Mucosa of gallbladder (tissue), 1 donor: ENCODE measurements around the gene ANO1. TPM values are rescaled to one million over a fixed set of nuclear protein-coding genes. Genes with fewer than 3 reads are reported as not detected.

Experiments
- DNase-seq: peaks from one replicate; pipeline ENCODE4 v3.0.0-alpha.2; 2020; ENCODE audit warnings: low spot score
- total RNA-seq: library from RNA; stranded (reverse); gene quantifications from one replicate; pipeline ENCODE4 v1.2.1, GENCODE V29; 2021
- donor health status: DM: no; HTN: no; CAD: no.

The ANO1 gene
- total RNA-seq, 1 donor from 2014 or later = 228 TPM

DNA sequence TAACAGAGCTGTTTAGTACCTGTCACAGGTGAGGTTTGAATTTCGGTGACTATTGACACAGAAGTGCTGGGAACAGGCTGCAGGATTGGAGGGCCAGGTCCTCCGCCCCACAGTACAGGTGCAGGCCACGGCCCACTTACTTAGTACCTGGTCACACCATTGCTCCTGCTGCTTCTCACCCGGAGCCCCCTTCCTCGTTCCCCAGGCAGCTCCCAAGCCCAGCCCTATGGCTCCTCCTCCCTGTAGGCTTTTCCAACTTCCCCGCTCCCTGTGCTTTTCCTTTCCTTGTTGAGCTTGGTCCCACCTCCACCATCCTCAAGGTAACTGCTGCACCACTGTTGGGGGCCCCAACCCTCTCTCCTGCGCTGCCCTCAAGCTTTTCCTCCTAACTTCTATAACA lies 27.9 kb upstream of the ANO1 start:
- no peak for DNase-seq

DNA sequence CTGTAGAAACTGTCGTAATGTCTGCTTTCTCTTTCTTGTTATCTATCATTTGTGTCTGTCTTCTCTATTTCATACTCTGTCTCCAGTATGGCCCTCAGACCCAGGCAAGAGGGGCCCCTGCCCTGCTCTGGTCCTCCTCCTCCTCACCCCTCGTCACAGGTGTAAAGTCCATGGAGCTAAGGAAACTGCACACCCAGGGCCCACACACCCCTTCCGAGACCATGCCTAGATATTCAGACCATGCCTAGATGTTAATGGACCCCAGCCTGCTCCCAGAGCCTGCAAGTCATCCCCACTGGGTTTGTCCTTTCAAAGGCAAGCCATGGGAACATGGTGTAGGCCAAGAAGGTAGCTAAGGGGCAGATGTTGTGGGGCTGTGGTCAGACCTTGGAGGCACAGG lies 24.1 kb upstream of the ANO1 start:
- DNase-seq = no peak

DNA sequence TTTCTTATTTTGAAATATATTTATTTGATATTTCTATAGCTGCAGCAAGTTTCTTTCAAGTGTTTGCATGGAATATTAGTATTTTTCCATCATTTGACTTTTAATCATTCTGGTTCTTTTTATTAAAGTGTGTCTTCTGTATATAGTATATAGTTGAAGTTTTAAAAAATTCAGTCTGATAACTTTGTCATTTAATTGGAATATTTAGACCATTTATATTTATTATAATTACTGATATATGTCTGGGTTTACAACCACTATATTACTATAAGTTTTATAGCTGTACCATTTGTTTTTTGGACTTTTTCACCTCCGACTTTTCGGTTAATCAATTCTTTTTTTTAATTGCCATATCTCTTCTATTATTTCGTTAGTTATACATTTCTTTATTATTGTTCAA lies 22.7 kb upstream of the ANO1 start:
- no peak for DNase-seq

DNA sequence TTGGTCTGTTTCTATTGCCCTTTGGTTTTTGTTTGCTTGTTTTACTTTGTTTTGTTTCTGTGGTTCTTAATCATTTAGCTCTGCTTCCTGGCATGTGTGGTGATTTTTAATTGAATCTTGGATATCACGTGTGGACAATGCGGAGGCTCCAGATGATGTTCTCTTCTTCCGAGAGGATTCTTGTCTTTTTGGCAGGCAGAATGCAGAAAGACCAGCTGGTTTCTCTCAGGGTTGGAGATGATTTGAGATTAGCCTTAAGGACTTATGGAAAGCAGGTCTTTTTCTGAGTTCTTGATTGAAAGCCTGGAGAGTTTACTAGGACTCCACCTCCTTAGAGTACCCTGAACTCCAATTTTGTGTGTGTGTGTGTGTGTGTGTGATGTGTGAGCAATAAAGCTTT lies 21.0 kb upstream of the ANO1 start:
- no peak for DNase-seq

DNA sequence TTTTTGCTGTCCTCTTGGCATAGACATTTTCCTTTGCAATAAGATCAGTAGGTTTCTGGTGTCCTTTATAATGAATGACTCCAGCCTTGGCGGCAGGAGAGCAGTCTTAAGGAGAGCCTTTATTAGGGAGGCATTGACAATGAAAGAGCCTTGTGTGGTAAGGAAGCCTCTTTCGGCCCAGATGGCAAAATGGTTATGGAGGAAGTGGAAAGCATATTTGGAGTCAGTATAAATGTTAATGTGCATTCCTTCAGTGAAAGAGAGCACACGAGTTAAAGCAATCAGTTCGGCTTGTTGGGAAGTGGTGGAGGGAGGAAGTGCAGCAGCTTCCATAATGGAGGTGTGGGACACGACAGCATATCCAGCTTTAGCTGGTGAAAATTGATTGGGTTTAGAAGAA lies 18.1 kb upstream of the ANO1 start:
- DNase-seq = no peak

DNA sequence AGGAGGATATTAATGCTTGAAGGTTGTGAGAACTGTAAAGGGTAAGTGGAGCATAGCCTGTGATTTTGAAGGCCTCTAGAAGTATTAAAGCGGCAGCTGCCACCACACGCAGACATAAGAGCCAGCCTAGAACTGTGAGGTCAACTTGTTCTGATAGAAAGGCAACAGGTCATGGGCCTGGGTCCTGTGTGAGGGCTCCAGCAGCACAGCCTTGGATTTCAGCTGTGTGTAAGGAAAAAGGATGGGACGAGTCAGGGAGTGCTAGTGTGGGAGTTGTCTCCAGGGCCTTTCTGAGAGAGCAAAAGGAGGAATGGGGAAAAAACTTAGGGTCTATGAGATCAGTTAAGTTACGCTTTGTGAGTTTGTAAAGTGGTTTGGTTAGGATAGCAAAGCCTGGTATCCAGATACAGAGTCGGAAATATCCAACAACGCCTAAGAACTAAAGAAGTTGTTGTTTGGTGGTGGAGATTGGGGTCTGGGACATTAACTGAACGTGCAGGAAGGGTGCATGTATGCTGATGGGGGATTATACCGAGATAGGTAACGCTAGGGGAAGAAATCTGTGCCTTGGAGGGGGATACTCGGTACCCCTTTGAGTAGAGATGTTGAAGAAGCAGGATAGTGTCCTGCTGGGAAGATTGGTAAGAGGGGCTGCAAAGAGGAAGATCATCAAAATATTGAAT lies 17.4 kb upstream of the ANO1 start:
- no peak for DNase-seq

DNA sequence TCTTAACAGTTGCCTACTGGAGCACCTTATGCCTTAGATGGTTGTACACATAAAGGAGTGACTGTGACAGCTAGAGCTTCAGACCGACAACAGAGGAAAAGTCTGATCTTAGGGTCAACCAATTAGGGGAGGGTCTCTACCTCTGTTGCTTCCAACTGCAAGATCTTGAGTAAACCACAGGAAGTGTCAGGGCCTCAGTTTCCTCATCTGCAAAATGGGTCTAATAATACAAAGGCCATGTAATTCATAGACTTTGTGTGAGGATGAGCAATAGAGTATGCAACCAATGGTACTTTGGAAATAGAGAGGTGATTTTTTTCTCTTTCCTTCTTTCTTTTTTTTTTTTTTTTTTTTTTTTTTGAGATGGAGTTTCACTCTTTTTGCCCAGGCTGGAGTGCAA lies 16.4 kb upstream of the ANO1 start:
- DNase-seq = no peak

DNA sequence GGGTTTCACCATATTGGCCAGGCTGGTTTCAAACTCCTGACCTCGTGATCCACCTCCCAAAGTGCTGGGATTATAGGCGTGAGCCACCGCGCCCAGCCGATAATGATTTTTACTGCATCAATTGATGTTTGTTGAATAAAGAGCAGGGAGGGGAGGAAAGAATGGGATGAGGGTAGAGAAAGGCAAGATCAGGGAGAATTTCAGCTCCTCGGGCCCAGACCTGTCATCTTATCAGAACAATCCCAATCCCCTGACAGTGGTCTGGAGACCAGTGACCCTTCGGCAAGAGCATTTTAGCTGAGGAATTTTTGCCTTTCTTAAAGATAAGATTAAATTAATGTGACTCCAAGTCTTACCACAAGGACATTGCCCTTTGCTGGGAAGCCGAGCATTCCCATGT lies 15.0 kb upstream of the ANO1 start:
- DNase-seq = no peak

DNA sequence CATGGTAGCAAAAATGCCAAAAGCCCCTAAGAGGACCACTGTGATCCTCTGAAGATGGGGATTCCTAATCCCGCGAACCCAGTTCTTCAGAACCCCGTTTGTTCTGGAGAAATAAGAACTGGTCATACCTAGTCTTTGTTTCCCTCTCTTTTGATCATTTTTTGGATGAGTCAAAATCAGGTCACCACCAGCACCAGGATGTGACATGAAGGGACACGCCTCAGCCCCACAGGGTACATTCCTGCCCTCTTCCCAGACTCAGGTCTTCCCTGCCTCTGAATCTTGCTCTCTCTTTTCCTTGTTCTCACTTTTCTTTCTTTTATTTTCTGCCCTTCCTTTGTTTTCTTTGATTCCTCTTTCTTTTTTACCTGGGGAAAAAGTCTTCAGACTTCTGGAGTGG lies 14.6 kb upstream of the ANO1 start:
- no peak for DNase-seq

DNA sequence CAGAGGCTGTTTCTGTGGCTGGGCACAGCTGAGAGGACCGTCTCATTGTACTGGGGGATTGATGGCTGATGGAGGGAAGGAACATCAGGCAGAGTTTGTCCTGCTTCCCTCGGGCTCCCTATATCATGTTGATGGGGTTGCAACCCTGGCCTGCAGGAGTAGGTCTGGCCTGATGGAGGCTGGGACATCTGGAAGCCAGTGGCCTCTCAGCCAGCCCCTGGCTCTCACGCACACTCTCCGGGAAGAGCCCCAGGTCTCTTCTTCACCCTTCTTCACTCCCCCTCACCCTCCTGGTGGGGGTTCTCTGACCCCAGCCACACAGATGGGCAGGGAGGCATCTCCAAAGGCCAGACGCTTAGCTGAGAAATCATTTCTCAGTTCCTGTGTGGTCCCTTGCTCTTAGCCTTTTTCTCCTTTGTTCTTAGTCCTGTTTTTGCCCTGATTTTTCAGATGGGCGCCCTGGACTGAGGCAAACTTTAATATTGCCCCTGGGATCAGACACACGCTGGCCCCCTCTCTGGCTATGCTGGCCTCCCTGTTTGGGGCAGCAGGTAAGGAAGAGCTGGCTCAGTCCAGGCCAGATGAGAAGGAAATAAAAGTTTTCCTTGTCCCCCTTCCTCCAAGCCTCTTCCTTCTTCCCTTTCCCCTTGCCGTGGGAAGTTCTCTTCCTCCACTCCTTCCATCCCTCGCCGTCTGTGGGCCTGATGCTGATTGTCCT lies 13.9 kb upstream of the ANO1 start:
- peak; percentile 6 for DNase-seq

DNA sequence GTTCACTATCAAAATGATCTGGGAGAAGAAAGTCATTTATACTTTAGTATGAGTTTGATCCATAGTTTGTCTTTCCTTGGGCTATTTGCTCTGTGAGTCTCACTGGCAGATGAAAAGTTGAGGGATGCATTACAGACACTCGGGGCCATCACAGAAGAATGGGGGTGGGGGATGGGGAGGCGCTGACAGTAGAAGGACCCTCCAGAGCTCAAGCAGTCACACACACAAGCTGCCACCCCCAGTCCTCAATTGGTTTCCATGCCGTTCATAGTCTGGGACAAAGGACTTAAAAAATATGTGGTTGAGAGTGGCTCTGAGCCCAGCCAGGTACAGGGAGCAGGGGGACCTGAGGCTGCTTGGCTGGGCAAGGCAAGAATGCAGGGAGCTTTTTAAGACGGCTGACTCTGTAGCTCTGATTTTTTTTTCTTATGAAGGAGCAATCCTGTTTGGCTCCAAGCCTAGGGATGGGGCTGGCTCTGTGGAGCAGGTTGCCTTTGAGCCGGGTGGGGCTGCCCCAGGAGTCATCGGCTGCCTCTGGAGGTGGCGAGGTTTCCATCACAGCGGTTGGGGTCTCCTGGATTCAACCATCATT lies 13.3 kb upstream of the ANO1 start:
- DNase-seq = peak; percentile 18

DNA sequence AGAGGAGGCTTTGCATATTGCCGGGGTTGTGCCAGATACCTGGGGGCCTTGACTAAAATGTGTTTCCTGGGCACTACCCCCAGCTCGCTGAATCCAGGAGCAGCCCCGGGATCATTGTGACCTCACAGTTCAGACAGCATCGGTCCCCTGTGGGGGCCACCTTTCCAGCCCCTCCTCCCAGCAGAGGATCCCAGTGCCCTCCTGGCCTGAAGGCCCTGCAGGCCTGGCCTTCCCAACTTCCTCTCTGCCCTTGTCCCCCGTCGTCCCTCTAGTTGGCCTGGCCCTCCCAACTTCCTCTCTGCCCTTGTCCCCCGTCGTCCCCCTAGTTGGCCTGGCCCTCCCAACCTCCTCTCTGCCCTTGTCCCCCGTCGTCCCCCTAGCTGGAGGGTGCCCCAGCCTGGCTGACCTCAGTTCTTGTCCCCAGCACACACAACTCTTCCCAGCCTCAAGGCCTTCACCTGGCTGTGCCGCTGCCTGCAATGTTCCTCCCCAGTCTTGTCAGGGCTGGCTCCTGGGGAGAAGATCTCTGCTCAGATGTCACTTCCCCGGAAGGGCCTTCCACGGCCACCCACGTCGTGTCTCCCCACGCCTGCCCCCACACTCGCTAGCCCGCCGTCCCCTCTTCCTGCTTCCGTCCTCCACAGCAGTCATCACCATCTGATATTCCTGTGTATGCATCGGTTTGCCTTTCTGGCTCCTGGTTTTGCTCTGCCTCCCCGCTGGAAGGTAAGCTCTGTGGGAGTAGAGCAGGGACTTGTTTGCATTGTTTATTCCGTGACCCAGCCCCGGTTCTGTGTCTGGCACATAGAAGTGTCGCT lies 12.6 kb upstream of the ANO1 start:
- peak; percentile 7 for DNase-seq

DNA sequence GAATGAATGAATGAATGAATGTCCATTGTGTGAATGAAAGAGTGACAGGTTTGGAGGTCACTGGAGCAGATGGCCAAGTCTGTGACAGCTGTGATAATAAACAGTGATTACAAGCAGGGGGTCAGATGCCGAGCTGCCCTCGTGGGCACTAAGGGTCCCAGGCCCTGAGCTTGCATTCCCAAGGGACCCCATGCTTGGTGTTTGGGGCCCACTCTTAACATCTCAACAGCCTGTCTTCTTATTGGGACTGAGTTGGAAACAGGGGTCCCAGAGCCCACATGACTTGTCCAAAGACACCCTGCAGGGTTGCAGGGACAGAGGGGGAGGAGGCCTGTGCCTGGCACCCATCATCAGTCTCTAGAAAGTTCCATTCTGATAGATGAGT lies 12.0 kb upstream of the ANO1 start:
- DNase-seq = peak; percentile 7

DNA sequence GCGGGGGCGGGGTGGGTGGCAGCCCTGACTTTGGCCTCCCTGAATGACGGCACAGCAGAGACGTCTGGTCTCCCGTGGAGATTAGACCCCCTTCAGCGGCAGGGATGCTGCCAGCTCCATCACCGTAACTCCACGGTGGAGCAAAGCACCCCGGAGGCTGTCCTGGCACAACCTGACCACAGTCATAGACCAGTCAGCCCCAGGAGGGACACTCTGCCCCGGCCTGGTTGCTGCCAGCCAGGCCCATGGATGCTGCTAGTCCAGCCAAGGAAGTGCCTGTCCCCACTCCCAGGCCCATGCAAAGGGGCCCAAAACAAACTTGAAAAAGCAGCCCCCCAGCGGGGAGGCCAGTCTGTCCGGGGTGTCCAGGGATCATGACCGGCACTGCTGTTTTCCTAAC lies 11.5 kb upstream of the ANO1 start:
- no peak for DNase-seq

DNA sequence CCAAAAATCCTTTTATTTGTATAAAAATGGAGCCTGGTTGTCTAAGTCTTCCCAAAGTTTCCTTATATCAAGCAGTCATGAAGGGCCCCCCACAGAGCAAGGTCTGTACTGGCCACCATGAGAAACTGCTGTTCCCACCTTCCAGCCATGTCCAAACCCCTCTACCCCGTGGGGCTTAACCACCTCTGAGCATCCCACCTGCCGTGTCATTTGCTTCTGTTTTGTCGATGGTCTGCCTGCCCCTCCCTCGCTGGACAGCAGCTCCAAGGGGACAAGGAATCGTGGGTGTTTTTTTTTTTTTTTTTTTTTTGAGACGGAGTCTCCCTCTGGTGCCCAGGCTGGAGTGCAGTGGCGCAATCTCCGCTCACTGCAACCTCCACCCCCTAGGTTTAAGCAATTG lies 11.1 kb upstream of the ANO1 start:
- no peak for DNase-seq

DNA sequence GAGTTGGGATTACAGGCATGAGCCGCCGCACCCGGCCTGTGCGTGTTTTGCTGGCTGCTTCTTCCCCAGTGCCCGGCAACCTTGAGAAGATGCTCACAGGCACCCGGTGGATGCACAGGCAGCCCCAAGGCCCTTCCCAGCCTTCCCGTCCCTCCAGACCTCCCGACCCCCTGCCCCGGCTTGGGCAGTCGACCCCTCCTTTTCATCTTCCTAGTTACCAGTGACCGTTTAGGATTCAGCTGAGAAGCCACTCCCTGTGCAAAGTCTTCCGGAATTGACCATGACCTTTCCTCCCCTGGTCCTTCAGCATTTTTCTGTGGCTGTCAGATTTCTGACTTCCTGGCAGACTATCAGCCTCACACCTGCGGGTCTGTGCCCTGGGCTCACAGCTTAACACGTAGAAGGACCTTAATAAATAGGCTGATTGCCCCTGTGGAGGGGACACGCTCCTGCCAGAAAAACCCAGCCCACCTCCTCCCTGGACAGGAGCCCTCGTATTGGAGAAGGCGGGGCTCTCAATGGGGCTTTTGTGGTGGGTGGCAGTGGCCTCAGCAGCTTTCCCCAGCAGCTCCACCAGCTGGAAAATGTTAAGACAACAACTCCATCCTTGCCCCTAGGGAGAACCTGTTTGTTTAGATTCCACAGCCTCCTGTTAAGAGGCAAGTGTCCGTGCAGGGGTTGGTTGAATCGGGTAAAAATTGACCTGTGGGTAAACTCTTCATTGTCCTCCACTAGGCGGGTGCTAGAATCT lies 10.4 kb upstream of the ANO1 start:
- DNase-seq = no peak

DNA sequence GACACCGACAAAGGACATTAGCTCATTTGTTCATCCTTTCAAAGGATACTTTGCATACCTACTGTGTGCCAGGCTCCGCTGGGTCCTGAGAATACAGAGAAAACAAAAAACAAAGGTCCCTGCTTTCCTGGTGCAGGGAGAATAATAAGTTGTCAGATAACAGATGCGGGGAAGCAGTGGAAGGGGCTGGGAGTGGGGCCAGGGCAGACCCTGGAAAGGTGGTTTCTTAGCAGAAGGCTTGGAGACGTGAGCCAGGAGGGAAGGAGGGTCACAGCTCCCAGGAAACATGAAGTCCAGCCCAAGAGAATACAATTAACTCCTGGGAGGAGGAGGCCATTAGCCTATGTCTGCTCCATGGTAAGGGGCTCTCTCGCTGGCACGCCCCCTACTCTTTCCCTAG lies 9.8 kb upstream of the ANO1 start:
- no peak for DNase-seq

DNA sequence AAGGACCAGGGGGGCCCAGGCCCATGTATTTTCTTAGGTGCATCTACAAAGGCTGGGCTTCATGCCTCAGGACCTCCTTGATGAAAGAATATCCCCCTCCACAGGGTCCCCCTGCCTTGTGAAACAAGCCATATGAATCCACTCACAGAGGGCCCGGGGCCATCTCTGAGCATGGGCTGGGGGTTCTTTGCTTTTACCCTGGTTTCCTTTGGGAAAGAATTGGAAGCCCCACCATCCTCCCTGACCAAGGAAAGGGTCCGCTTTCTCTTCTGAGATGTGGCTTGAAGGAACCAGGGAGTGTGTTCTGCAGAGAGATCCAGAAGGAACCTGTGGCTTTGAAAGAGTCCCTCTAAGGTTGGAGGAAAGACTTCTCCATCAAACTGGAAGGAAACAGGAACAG lies 9.2 kb upstream of the ANO1 start:
- no peak for DNase-seq

DNA sequence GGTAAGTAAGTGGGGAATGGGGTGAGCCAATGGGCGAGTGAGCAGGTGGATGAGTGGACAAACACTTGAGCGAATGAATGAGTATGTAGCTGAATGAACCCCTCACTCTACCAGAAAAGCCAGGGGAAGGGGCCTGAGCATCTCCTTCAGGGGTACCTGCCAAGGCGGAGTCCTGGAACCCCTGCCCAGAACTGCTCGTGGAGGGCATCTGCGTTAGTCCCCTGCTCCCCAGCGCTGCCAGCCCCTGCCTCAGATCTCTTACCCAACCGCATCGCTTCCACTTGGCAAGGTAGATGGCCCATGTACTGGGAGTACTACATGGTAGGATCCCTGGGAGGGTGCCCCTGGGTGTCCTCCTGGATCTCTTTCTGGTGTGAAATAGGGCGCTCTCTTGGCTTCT lies 7.4 kb upstream of the ANO1 start:
- no peak for DNase-seq

DNA sequence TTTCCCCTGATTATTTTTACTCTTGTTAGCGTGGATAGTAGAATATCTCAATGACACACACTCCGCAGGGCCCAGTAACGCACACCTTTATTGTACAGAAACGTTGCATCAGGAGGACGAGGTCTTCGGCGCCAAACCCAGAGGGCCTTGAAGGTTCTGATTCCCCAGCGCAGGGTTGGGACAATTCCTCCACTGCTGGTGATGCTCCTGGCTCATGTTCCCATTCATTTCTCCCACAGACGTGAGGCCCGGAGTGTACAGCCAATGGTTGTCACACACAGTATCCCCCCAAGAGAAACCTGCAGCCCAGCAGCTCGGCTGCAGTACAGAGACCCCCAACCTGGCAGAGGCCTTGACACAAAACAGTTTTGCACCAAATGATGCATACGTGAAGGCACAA lies 6.1 kb upstream of the ANO1 start:
- no peak for DNase-seq

DNA sequence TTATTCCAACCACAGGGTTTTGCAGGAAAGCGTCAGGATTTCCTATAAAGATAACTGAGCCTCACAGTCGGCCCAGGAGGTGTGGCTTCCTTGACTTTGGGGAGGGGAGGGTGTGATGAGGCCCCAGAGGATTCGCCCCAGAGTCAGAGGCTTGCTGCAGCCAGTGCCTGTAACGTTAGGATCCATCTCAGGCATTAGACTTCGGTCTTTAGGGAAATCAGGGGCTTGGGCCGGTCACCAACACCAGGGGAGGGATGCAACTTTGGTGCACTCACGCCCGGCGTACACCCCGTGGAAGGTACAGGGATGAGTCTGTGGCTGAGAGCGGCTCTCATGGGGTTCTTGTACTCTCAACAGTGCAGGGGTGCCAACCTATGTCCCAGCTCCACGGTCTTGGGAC lies 5.7 kb upstream of the ANO1 start:
- DNase-seq = no peak
